Renal pelvis (tissue), 4 donors: ENCODE data around the gene MYZAP. TPM values are rescaled to one million over a fixed set of nuclear protein-coding genes. Genes with fewer than 3 reads are reported as not detected.
"Not testable (repeated sequence)": the region's sequence is repeated elsewhere in the genome, so short reads cannot be mapped to it uniquely, and the experiment has no call there.

Experiments used
- DNase-seq: peaks from one replicate; pipeline ENCODE4 v3.0.0-alpha.2; 2013
- polyA plus RNA-seq, 3 donors: library from polyadenylated mRNA; unstranded; fragments of 120-200 nt; gene quantifications; one replicate each; pipeline ENCODE4 v1.2.1, GENCODE V29; 2013; ENCODE audit not compliant: insufficient read length in 3 of 3

Gene MYZAP
- polyA plus RNA-seq, 3 donors: 5.3 to 6.8 (median 6.5) TPM

DNA sequence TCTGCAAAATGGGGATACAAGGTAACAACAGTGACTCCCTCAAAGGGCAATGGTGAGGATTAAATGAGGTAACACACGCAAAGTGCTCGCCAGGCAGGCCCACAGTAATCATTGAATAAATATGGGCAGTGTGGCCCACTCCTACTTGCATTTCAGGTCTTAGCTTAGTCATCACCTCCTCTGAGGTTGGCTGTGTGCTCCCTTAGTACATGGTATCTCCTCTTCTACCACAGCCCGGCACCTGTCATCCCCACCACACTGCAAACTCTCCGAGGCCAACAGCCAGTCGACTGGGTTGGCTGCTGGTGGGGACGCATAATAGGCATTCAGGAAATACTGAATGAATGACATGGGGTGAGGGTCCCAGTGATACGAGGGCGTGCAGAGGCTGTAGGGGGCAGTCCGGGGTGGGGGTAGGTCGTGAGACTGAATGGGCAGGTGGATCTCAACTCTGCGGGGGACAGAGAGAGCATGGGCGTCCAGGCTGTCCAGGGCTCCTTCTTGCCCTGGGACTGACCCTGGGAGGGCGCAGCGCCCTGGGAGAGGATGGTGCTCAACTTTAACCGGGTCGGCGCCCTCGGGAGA lies 375 bp upstream of the MYZAP start:
- DNase-seq: no peak

DNA sequence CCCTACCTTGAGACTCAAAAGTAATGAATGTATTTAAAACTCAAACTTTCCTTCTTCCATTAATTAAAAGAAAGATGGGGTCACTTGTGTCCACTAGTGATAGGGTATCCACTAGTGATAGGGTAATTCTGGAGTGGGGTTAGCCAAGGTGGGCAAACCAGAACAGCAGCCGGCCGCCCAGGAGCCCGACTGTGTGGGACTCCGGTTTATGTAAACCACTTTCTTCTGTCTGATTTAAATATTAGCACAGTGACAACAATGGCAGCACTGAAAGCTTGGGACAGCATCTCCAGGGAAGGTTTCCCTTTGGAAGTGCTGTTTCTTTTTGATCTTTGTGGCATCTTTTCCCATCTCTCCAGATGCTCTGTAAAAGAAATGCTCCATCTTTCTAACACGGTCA lies 722 bp downstream of the MYZAP start:
- DNase-seq: no peak

DNA sequence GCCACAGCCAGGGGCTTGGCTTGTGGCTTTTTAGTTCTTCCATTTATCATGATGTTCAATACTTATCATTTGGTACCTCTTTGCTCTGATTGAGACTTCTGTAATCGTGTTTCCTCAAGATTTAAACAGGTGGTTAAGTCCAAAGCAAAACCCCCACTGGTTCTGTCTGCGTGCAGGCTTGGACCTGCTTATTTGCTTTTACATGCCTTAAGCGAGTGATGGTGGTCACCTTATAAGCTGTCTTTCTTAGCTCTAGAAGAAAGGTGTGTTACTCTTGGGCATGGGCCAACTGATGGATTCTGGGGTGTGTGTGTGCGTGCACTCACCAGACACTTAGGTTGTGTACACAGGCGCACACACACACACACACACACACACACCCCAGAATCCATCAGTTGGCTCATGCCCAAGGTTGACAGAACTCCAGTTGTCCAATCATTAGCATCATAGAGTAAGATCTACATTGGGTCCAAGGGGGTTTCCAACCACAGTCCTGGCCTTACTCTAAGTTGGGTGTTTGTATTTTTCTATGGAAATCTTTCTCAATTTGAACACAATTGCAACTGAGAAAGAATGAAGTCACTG lies 1.2 kb downstream of the MYZAP start:
- no peak for DNase-seq

DNA sequence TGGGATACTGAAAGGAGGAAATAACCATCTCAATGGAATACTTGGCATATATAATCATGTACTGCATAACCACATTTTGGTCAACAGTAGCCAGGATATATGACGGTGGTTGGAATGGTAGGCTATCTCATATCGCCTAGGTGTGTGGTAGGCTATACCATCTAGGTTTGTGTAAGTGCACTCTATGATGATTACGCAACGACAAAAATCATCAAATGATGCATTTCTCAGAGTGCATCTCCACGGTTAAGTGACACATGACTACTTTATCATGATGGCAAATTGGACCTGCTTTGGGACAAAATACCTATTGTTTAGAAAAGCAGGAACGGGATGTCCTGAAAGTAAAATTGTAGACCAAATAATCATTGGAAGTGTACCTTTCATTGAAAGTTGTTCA lies 2.8 kb downstream of the MYZAP start:
- DNase-seq: no peak

DNA sequence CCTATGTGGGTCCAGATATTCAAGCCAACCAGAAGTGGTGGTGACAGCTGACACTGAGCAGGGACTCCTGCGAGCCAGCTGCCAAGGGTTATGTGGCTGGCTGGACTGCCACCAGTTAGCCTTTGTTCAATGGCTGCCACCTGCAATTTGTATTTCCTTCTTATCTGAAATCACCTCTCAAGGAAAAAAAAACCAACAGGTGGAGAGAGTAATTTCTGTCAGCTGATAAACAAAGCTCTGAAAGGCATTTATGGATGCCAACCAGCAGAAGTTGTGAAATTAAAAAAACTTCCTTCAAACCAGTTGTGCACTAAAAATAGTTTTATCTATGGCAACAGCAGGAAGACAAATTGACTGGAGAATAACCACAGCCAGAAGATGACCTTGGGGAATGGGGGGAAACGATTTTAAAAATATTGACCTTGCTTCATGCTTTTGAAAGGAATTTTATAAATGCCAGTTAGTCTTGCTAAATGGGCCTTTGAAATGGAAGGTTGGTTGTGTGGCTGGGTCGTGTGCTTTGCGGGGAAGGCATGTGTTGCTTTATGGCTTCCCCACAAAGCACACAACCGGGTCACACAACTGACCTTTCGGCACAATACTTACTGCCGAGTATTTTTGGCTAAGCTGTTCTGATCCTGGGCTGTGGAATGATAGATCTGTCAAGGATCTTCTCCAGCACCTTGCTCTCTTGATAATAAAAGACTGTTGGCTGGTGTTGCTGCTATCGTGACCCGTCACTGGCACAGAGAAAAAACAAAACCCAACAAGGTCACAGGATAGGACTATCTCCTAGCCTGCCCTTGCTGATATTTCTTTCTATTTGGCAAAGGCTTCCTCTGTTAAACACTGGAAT lies 3.5 kb downstream of the MYZAP start:
- no peak for DNase-seq

DNA sequence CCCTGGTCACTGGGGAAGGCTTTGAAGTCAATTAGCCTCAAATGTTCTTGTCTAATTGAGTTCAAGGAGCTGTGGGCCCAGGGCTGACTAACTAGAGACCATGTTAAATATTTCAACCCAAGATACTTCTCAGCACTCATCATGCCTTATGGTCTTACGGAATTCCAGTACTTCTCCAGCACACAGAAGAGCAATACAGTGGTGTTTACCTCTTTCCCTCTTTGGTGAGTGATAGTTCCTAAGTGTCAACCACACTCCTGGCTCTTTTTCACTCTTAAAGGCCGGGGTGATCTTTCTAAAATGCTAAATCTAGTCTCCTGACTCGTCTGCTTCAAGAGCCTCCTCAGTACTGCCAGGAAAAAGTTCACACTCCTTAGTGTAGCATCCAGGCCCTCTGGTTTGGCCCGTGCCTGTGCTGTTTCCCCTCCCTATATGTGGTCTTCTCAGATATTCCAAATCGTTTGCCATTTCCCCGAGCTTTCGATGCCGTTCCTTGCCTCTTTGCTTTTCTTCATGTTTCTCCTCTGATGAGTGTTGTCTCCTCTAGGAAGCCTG lies 4.7 kb downstream of the MYZAP start:
- no peak for DNase-seq

DNA sequence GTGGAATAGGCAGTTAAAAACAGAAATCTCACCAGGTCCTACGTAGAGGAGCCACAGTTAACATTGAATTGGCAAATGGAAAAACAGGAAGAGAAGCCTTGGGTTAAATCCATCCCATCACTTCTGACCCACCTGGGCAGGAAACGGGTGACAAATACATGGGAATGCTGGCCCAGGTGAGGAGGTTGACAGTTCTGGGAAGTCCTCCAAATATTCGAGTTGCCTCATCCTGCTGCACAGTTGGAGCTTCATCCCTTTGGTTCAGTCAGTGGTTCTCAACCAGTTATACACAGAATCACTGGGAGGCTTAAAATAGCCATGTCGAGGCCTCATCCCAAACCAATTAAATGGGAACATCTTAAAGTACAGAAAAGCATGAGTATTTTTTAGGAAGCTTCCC lies 5.3 kb downstream of the MYZAP start:
- DNase-seq: no peak

DNA sequence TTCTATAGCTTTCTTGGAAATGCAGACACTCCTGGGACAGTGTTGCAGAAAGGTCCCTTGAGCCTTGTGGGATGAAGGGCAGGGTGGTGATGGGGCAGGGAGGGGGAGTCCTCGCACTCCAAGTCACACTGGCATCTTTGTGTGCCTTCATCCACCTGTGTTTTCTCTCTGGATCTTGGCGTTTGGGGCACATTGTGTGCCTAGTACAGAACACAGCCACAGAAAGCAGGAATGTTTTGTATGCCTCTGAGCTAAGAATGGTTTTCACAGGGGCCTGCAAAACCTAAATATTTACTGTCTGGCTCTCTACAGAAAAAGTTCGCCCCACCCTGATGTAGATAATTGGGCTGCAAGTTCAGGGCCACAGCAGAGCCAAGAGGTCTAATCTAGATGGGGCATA lies 5.7 kb downstream of the MYZAP start:
- DNase-seq: no peak

DNA sequence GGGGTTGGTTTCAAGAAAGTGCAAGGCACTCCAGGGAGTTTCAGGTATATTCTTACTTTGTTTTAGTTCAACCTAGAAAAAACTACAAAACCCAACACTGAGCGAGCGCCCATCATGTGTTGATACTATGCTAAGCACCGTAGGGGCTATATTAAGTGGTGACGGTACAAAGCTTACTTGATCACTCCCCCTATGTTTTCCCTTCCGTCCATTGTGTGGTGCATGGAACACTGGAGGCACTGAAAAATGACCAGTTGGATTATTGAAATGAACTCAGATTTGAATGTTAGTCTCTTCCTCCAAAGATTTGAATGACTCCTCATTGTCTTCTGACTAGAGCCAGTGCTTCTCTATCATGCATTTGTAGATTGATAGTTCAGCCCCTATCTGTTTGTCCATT lies 6.6 kb downstream of the MYZAP start:
- no peak for DNase-seq

DNA sequence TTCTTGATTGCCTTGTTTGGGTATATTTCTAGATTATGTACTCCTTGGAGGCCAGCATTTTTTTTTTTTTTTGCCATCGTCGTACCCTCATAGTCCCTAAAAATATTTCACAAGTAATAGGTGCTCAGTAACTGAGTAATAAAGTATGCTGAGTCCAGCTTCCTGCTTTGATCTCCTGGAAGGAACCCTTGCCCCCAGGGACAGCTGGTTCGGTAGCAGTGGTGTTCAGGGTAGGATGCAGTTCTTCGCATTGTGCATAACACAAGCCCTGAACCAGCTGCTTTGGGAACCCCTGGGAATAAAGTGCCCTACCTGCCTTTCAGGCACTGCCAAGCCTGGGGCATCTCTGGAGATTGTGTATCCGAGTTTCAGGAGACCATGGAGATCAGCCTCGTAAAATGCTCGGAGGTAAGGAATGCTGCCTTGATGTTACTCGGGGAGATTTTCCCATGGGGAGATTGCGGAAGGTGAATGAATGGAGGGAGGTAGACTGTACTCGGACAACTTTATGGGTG lies 7.6 kb downstream of the MYZAP start:
- DNase-seq: no peak

DNA sequence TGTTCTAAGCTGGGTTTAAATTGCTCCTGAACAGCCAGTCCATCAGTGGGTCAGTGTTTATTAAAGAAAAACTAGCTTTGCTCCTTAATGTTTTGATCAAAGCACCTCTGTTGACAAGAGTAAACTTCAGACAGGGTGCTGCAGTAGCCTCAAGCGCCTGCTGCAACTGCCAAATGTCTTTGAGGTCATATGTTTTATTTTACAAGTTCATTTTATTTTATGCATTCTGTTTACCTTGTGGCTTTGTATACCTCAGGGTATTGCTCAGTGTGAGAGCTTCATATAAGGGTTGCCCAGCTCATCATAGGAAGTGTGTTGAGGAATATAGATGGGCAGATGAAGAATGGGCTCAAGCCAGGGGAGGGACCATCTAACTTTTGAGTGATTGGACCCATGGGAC lies 8.5 kb downstream of the MYZAP start:
- no peak for DNase-seq

DNA sequence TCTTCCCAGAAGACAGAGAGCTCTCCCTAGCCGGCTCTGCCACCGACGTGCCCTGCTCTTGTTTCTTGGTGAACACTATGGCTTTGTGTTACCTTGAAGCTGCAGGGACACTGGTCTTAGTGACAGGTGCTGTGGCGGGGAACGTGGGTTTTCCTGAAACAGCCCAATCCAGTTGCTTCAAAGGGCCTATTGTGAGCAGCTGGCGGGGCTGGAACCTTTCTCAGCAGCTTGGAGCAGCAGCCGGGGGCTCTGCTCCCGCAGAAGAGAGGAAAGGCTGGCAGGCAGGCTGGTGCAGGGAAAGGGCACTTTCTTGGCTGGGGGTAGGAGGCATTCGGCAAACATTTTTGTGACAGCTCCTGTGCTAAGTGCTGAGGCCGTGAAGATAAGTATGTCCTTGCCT lies 12.8 kb downstream of the MYZAP start:
- DNase-seq: no peak

DNA sequence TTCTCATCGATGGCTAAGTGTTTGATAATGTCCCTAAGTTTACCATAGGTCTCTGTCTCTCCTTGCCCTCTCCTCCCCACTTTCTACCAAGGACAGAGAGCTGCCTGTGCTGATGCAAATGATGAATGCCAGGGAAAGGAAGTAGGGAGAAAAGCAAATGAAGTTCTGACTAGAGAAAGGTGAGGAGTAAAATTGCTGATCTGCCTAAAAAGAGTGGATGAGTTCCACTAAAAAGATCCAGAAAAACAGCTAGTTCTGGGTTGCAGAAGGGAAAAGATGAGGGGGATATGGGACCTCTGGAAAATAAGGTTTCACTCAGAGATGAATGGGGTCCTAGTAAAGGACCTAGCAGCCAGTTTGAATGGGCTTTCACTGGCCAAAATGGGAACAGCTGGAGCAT lies 13.8 kb downstream of the MYZAP start:
- DNase-seq: no peak

DNA sequence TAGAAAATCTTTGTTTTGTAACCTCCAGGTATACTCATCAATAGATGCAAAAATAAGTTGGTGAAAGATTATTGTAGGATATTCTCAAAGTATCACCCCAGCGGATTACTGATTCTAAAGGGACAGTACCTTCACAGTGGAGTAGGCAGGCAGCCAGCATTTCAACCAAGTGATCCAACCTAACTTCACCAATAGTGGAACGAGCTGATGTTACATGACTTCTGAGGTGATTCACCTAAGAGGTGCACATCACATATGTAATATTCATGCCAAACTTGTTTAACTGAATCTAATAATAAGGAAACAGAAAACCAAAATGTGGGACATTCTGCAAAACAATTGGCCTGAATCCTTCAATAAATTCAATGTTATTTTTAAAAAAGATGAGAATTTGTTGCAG lies 14.3 kb downstream of the MYZAP start:
- DNase-seq: no peak

DNA sequence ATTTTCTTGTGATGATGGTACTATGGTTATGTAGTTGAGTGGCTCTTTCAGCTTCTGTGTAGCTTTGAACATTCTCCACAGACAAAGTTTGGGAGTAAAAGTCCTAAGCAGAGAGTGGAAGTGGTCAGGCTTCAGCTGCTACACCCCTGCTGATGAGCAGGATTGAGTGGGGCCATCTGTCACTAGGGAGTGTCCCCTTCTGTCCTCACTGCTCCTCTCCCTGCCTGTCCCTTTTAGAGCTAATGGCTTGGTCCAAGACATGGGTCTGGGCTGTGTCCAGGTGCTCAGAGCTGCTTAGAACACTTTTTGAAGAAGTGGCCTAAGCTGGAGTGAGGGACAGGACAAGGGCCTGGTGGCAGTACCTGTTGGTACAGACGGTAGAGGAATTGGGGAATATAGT lies 15.1 kb downstream of the MYZAP start:
- no peak for DNase-seq

DNA sequence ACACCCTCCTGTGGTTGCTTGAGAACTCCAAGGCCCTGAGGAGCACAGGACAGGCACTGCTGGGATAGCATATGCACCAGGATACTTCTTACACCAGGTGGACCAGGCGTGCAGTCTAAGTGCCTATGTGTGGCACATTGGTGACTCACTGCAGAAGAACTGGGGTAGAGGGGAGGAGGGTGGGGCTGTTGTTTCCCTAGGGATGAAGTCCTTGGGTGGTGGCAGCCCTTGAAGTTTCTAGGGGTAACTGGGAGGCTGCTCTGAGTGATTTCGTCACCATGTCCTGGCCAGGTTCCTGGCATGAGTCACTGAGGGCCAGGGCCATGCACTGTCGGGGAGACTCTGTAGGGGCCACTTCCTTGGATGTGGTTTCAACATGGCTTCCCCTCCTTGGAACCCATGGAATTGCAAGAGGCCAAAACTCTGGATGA lies 15.9 kb downstream of the MYZAP start:
- no peak for DNase-seq

DNA sequence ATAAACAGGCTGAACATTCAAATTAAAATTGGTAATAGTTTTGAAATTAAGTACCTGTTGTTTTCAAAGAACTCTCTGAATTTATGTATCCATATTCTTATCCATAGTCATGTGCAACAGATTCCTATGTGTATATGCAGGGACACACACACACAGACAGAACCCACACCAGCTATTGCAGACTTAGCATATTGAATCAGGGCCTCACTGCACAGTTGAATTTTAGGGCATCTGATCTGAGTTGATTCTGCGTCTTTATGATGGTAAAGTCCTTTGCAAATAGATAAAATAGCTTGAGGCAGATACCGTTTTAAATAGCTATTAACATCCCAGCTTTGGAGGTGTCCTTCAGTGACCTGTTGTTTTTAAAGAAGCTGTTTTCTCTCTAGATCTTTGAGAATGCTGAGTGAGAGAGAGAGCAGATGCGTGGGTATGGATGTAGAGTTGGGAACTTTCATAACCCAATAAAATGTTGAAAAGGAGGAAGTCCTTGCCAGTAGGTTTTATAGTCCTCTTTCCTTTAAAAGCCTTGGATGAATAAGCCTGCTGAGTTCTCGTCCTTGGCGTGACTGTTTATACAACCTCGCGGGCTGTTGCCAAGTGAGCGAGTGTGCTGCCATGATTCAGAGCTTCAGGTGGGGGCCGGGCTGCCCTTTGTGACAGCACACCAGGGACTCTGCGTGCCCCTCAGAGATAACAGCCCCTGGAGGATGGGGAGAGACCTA lies 18.3 kb downstream of the MYZAP start:
- peak; percentile 28 for DNase-seq

DNA sequence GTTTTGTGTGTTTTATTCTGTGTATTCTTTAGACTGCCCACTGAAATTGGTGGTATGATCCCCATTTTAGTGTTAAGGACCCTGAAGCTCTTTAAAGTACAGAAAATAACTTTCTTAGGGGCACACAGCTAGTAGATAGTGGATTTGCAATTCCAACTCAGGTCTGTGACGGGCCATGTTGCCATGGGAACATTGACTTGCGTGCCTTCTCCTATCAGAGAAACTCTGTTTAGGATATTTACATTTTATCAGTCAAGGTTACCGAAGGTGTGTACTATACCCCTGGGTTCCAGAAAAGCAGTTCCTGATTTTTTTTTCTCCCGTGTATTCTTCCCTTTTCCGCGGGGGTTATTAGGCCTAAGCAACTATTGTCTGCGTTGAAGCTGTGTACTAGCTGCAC lies 19.4 kb downstream of the MYZAP start:
- DNase-seq: no peak

DNA sequence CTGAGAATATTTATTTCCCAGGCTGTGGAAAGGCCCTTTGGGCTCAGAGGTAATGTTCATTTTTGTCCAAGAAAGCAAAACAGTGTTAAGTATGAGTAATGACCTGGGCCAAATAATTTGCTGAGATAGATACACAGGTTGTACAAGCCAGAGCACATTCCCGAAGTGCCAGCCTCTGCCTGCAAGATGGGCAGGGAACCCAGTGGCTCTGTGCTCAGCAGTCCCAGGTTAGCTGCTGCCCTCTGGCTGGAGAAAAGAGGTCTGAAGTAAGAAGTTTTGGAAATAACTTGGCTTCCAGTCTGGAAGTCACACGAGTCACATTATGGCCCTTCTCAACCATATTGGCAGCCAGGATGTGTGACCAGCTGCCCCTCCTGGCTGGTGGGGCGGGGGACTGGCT lies 20.2 kb downstream of the MYZAP start:
- no peak for DNase-seq

DNA sequence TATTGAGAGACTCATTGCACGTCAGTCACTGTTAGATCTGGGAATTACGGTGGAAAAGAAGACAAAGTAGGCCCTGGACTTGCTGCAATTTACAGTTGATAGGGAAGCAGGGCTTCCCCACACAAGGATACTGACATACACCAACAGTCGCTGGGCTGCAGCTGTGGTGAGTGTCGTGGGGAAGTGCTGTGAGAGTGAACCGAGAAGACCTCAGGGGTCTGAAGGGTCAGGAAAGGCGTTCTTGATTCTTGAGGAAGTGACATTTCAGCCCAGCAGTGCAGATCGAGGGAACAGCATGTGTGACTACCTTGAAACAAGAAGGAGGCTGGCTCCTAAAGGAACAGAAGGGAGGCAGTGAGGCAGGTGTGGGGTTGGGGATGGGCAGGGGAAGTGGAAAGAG lies 22.5 kb downstream of the MYZAP start:
- DNase-seq: no peak

DNA sequence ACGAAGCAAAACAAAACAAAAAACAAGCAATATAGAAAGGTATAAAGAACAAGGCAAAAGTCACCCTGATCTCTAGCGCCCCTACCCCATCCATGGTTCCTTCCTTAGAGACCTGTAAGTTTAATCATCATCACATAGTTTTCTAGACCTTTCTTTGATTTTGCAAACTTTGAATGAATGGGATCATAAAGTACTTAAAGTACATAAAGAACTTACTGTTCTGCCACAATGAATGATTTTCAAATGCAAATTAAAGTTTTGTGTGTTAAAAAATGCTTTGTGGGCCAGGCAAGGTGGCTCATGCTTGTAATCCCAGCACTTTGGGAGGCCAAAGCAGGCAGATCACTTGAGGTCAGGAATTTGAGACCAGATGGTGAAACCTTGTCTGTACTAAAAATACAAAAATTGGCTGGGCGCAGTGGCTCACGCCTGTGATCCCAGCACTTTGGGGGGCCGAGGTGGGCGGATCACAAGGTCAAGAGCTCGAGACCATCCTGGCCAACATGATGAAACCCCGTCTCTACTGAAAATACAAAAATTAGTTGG lies 24.3 kb downstream of the MYZAP start:
- not testable (repeated sequence) for DNase-seq

DNA sequence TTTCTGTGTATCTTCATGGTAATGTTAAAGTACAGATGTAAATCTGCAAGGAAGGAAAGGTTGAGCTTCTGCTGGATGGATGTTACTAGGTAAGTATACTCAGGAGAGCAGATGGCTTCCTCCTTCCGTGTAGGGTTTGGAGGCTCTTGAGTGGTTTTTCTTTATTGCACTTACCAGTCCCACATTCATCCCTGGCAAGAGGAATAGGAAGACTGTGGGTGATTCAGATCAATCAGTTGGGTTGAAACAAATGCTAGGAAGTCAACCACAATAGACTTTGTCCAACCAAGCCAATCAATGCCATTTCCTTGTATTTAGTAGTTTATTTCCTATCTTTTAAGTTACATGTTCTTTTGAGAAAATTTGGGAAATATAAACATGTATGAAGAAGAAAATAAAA lies 26.6 kb downstream of the MYZAP start:
- no peak for DNase-seq
